Measurements from ENCODE around the gene DSCAML1.

DSCAML1 gene

DNA sequence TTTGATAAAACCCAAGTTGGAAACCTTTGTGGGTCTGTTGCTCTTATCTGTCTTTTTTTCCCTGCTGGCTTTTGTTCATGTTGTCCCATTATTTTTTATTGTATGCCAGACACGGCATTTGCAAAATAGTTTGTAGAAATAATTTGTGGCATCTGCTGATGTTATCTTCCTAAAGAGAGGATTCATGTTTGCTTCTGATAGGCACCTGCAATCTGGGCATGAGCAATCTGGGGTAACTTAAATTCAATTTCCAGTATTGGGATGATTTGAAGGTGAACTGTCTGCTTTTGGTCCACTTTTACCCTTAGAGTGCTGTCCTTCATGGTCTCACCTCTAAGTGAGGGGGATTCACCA lies 342.5 kb downstream of the DSCAML1 start:
- ChIA-PET CTCF (no interaction called here), POLR2A (no interaction called here)
- no peak overlapping the region for H3K4me3 ChIP-seq (ENCODE audit: control insufficient read depth in 1 of 7, extremely low read depth in 1 of 7, insufficient read depth in 4 of 7, low read depth in 2 of 7, low read length in 6 of 7)
- no peaks in the 10 kb centered on the region for H3K27me3 ChIP-seq (replicated peaks in 2 of 5; ENCODE audit: control insufficient read depth in 4 of 5, insufficient read depth in 5 of 5, low read length in 4 of 5)
- no peak overlapping the region for H3K27ac ChIP-seq (ENCODE audit: insufficient read depth in 1 of 2, low read depth in 1 of 2, low read length in 2 of 2, poor library complexity in 1 of 2, severe bottlenecking in 2 of 2)
- no CpG with 5 or more reads among the region's 1 CpG for WGBS (ENCODE audit: insufficient coverage)
- H3K9me3 ChIP-seq (ENCODE audit: control extremely low read depth in 1 of 5, control insufficient read depth in 4 of 5, insufficient read depth in 2 of 5, low read depth in 1 of 5, low read length in 4 of 5), result peaks cover 0 to 10% (median 5%) of the 10 kb centered on the region in 5 experiments
- no peaks in the 10 kb centered on the region for H3K4me1 ChIP-seq (ENCODE audit: control extremely low read depth in 1 of 4, control insufficient read depth in 4 of 4, insufficient read depth in 4 of 4, low read length in 3 of 4)
- no peaks in the 10 kb centered on the region for H3K36me3 ChIP-seq (ENCODE audit: control insufficient read depth in 4 of 4, insufficient read depth in 4 of 4, low read length in 3 of 4)
- no peak for DNase-seq

DNA sequence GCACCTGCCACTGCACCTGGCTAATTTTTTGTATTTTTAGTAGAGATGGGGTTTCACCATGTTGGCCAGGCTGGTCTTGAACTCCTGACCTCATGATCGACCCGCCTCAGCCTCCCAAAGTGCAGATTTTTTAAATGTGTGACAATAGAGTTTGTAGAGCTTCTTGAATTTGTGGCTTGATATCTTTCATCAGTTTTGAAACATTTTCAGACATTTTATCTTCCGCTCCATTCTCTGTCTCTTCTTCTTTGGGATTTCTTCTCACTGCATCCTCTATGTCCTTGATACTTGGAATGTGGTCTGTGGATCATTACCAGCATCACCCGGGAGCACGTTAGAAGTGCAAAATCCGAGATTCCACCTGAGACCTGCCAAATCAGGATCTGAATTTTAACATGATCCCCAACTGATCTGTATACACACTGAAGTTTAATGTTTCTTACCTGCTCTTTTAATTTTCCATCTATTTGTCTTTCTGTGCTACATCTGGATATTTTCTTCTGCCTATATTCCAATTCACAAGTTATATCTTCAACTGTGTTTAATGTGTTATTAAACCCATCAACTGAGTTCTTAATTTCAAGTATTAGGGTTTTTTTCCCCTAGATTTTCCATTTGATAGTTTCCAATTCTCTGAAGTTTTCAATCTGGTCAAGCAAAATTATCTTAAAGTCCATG lies 343.0 kb downstream of the DSCAML1 start:
- ChIA-PET CTCF (no interaction called here), POLR2A (no interaction called here)
- Histone ChIP-seq H3K36me3 (ENCODE audit: control insufficient read depth in 4 of 4, insufficient read depth in 4 of 4, low read length in 3 of 4) (no peaks in the 10 kb centered on the region), H3K9me3 (ENCODE audit: control extremely low read depth in 1 of 5, control insufficient read depth in 4 of 5, insufficient read depth in 2 of 5, low read depth in 1 of 5, low read length in 4 of 5) (peaks cover 0 to 10% (median 5%) of the 10 kb centered on the region in 5 experiments), H3K27me3 (replicated peaks in 2 of 5; ENCODE audit: control insufficient read depth in 4 of 5, insufficient read depth in 5 of 5, low read length in 4 of 5) (no peaks in the 10 kb centered on the region), H3K4me1 (ENCODE audit: control extremely low read depth in 1 of 4, control insufficient read depth in 4 of 4, insufficient read depth in 4 of 4, low read length in 3 of 4) (no peaks in the 10 kb centered on the region), H3K4me3 (ENCODE audit: control insufficient read depth in 1 of 7, extremely low read depth in 1 of 7, insufficient read depth in 4 of 7, low read depth in 2 of 7, low read length in 6 of 7) (no peak overlapping the region), H3K27ac (ENCODE audit: insufficient read depth in 1 of 2, low read depth in 1 of 2, low read length in 2 of 2, poor library complexity in 1 of 2, severe bottlenecking in 2 of 2) (no peak overlapping the region)
- DNase-seq, result no peak
- WGBS (ENCODE audit: insufficient coverage), result 100% methylated on average over 2 of the region's 6 CpGs

DNA sequence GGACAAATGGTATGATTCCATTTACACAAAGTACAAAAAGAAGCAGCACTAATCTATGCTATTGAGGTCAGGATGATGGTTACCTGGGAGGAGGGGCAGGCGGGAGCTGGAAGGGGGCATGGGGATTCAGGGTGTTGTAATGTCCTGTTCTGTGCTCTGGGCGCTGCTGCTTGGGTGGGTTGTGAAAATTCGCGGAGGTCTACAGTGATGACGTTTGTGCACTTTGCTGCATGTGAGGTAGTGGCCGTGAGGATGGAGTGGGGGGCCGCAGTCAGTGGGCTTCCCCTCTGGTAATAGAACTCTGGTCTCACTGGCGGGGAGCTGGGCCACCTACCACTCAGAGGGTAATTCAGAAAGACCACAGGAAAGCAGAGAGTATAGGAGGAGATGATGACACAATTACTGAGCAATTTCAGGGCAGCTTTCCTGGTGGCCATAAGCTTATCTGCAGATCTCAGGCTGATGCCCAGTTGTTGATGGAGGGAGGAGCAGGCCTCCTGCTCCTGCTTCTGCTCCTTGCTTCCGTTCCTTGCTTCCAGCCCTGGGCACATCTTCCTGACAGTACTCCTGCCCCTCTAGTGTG lies 347.8 kb downstream of the DSCAML1 start:
- WGBS (ENCODE audit: insufficient coverage), result 96% methylated on average over 8 of the region's 9 CpGs
- H3K4me1 ChIP-seq (ENCODE audit: control extremely low read depth in 1 of 4, control insufficient read depth in 4 of 4, insufficient read depth in 4 of 4, low read length in 3 of 4), result peaks cover 0 to 3% (median 0%) of the 10 kb centered on the region in 4 experiments
- peaks cover 0 to 5% (median 1%) of the 10 kb centered on the region in 5 experiments for H3K27me3 ChIP-seq (replicated peaks in 2 of 5; ENCODE audit: control insufficient read depth in 4 of 5, insufficient read depth in 5 of 5, low read length in 4 of 5)
- ChIA-PET POLR2A (no interaction called here), CTCF (interaction anchor here (1.8 kb wide), 1 partner anchor 9 kb away, joined by 4 read pairs; no protein-coding TSS in a partner anchor)
- DNase-seq, result no peak
- H3K9me3 ChIP-seq (ENCODE audit: control extremely low read depth in 1 of 5, control insufficient read depth in 4 of 5, insufficient read depth in 2 of 5, low read depth in 1 of 5, low read length in 4 of 5), result peaks cover 0 to 6% (median 5%) of the 10 kb centered on the region in 5 experiments
- H3K4me3 ChIP-seq (ENCODE audit: control insufficient read depth in 1 of 7, extremely low read depth in 1 of 7, insufficient read depth in 4 of 7, low read depth in 2 of 7, low read length in 6 of 7), result no peak overlapping the region
- no peak overlapping the region for H3K27ac ChIP-seq (ENCODE audit: insufficient read depth in 1 of 2, low read depth in 1 of 2, low read length in 2 of 2, poor library complexity in 1 of 2, severe bottlenecking in 2 of 2)
- H3K36me3 ChIP-seq (ENCODE audit: control insufficient read depth in 4 of 4, insufficient read depth in 4 of 4, low read length in 3 of 4), result no peaks in the 10 kb centered on the region

DNA sequence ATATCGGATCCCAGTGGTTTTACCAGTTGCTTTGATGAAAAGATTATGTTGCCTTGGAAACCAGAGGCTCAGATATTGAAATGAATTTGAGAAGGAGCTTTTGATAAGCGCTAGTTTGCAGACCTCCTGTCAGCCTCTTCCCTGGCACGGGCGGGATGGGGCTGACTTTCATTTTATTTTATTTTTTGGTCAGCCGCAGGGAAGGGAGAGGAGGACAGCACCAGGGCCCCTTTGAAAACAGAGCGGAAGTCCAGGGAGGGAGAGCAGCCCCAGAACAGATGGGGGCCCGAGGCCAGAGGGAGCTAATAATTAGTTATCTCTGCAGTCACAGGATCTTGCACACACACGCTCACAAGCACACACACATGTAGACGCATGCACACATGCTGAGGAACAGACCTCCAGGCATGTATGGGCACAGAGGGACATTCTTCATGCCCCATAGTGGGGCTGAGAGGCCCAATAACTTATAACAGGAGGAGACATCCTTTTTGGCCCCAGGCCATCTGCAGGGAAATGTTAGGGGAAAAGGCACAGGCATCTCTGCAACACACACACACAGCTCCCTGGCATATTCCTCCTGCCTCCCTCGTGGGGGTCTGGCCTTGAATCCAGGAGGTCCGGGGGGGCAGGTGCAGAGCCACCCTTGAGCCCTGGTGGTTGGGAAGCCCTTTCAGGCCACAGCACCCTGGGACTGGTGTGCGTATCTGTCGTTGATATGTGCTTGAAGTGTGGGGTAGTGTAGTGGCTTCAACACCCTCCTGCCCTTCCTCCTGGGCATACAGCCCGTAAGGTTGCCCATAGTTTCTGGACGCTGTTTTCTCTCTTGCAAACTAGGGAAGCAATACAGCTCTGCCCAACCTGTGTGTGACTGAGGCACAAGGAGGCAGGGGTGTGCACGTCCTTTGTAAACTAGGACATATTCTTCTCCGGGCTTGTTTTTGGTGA lies 352.0 kb downstream of the DSCAML1 start:
- ChIA-PET CTCF (interaction anchor here (0.9 to 4.7 kb wide), 15 partner anchors 12 to 502 kb away, joined by 3 to 25 read pairs (median 4); no protein-coding TSS in a partner anchor), POLR2A (no interaction called here)
- H3K27me3 ChIP-seq (replicated peaks in 2 of 5; ENCODE audit: control insufficient read depth in 4 of 5, insufficient read depth in 5 of 5, low read length in 4 of 5), result peaks cover 0 to 13% (median 8%) of the 10 kb centered on the region in 5 experiments
- H3K36me3 ChIP-seq (ENCODE audit: control insufficient read depth in 4 of 4, insufficient read depth in 4 of 4, low read length in 3 of 4), result no peaks in the 10 kb centered on the region
- no peaks in the 10 kb centered on the region for H3K9me3 ChIP-seq (ENCODE audit: control extremely low read depth in 1 of 5, control insufficient read depth in 4 of 5, insufficient read depth in 2 of 5, low read depth in 1 of 5, low read length in 4 of 5)
- peaks cover 0 to 7% (median 0%) of the 10 kb centered on the region in 4 experiments for H3K4me1 ChIP-seq (ENCODE audit: control extremely low read depth in 1 of 4, control insufficient read depth in 4 of 4, insufficient read depth in 4 of 4, low read length in 3 of 4)
- WGBS (ENCODE audit: insufficient coverage), result 92% methylated on average over 10 of the region's 17 CpGs
- no peak overlapping the region for H3K27ac ChIP-seq (ENCODE audit: insufficient read depth in 1 of 2, low read depth in 1 of 2, low read length in 2 of 2, poor library complexity in 1 of 2, severe bottlenecking in 2 of 2)
- H3K4me3 ChIP-seq (ENCODE audit: control insufficient read depth in 1 of 7, extremely low read depth in 1 of 7, insufficient read depth in 4 of 7, low read depth in 2 of 7, low read length in 6 of 7), result no peak overlapping the region
- DNase-seq, result peak in 2 of 3 donors; percentile 4 to 23

DNA sequence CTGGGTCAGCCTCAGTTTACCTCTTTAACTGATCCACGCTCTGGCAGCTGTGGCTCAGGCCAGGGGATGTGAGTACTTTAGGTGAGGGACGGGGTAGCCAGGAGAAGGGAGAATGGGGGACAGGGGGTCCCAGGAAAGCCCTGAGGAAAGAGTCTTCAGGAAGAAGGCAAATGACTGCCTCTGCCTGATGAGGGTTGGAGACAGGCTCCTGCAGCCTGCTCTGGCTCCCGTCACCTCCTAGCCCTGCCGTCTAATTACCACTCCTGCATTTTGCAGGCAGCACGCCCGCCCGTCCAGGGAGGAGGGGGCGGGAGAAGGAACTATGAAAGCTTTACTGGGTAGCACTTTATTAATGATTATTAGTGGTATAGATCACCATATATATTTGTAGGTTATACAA lies 352.8 kb downstream of the DSCAML1 start:
- 100% methylated on average over 1 of the region's 8 CpGs for WGBS (ENCODE audit: insufficient coverage)
- POLR2A ChIA-PET, result no interaction called here
- DNase-seq, result no peak
- H3K4me3 ChIP-seq (ENCODE audit: control insufficient read depth in 1 of 7, extremely low read depth in 1 of 7, insufficient read depth in 4 of 7, low read depth in 2 of 7, low read length in 6 of 7), result no peak overlapping the region
- H3K4me1 ChIP-seq (ENCODE audit: control extremely low read depth in 1 of 4, control insufficient read depth in 4 of 4, insufficient read depth in 4 of 4, low read length in 3 of 4), result peaks cover 0 to 7% (median 0%) of the 10 kb centered on the region in 4 experiments
- CTCF ChIA-PET, result interaction anchor here (0.7 to 4.7 kb wide), 23 partner anchors 11 to 502 kb away, joined by 3 to 25 read pairs (median 4); no protein-coding TSS in a partner anchor
- H3K27me3 ChIP-seq (replicated peaks in 2 of 5; ENCODE audit: control insufficient read depth in 4 of 5, insufficient read depth in 5 of 5, low read length in 4 of 5), result peaks cover 0 to 13% (median 8%) of the 10 kb centered on the region in 5 experiments
- H3K27ac ChIP-seq (ENCODE audit: insufficient read depth in 1 of 2, low read depth in 1 of 2, low read length in 2 of 2, poor library complexity in 1 of 2, severe bottlenecking in 2 of 2), result no peak overlapping the region
- H3K9me3 ChIP-seq (ENCODE audit: control extremely low read depth in 1 of 5, control insufficient read depth in 4 of 5, insufficient read depth in 2 of 5, low read depth in 1 of 5, low read length in 4 of 5), result no peaks in the 10 kb centered on the region
- no peaks in the 10 kb centered on the region for H3K36me3 ChIP-seq (ENCODE audit: control insufficient read depth in 4 of 4, insufficient read depth in 4 of 4, low read length in 3 of 4)

DNA sequence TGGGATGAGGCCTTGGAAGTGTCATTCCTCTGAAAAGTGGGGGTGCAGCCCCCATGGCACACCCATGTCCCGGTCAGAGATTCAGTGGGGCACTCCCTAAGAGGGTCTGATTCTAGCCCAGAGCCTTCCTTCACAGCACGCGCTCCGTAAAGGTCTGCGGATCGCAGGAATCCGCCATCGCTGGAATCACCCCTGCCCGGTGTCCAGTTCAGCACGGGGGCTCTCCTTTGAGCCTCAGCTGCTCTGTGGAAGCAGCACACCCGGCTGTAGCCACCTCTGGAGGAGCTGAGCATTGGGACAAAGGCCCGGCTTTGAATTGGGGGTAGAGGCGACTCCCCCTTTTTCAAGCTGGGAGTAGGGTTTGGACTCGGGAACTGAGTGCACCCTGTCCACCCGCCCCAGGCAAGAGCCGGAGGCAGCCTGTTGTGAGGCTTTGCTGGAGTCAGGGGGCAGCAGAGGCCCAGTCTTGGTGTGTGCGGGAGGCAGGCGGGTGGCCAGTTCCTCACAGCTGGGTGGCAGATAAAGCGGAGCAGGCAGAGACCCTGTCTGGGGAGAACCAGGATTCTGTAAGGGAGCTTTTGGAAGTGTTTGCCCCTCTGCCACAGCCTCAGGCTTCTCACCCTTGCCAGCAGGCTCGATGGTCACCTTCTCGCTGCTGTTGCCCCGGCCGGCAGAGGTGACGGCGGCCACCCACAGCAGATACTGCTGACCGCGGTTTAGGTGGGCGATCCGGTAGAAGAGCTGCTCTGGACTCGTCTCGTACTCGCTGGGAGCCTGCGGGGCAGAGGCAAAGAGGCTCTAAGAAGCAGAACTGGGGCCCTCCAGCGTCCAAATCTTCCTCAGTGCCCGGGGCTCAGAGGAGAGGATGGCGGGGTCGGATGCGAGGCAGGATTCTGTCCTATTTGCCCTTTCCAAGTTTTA lies 353.5 kb downstream of the DSCAML1 start:
- H3K36me3 ChIP-seq (ENCODE audit: control insufficient read depth in 4 of 4, insufficient read depth in 4 of 4, low read length in 3 of 4), result no peaks in the 10 kb centered on the region
- CTCF ChIA-PET, result interaction anchor here (0.5 to 4.7 kb wide), 28 partner anchors 10 to 503 kb away, joined by 3 to 25 read pairs (median 4); no protein-coding TSS in a partner anchor
- H3K27ac ChIP-seq (ENCODE audit: insufficient read depth in 1 of 2, low read depth in 1 of 2, low read length in 2 of 2, poor library complexity in 1 of 2, severe bottlenecking in 2 of 2), result no peak overlapping the region
- peaks cover 0 to 13% (median 8%) of the 10 kb centered on the region in 5 experiments for H3K27me3 ChIP-seq (replicated peaks in 2 of 5; ENCODE audit: control insufficient read depth in 4 of 5, insufficient read depth in 5 of 5, low read length in 4 of 5)
- POLR2A ChIA-PET, result interaction anchor here (0.6 kb wide), 1 partner anchor 349 kb away, joined by 3 read pairs; no protein-coding TSS in a partner anchor
- H3K4me1 ChIP-seq (ENCODE audit: control extremely low read depth in 1 of 4, control insufficient read depth in 4 of 4, insufficient read depth in 4 of 4, low read length in 3 of 4), result peaks cover 0 to 7% (median 0%) of the 10 kb centered on the region in 4 experiments
- peak; percentile 66 to 80 (median 79) for DNase-seq
- H3K4me3 ChIP-seq (ENCODE audit: control insufficient read depth in 1 of 7, extremely low read depth in 1 of 7, insufficient read depth in 4 of 7, low read depth in 2 of 7, low read length in 6 of 7), result peak overlapping the region in 2 of 7 experiments; percentile 3 to 28
- 49% methylated on average over 33 of the region's 38 CpGs for WGBS (ENCODE audit: insufficient coverage)
- no peaks in the 10 kb centered on the region for H3K9me3 ChIP-seq (ENCODE audit: control extremely low read depth in 1 of 5, control insufficient read depth in 4 of 5, insufficient read depth in 2 of 5, low read depth in 1 of 5, low read length in 4 of 5)

All from common myeloid progenitor, CD34-positive (primary cell).